HCT116 (cell line): ENCODE data around the gene RNF113B. TPM values are rescaled to one million over a fixed set of nuclear protein-coding genes. Genes with fewer than 3 reads are reported as not detected.

Experiments
- ATAC-seq: fragments of 200-7000 bp; cut with Tn5 transposase; 2 replicates; pipeline ENCODE4 v1.9.1; 2020; ENCODE audit warnings: mild to moderate bottlenecking, moderate library complexity
- BruUV-seq: library from RNA; stranded (reverse); fragments of 400-500 nt; replicated peaks from 2 replicates; lab custom pipeline; 2021; lab: Mats Ljungman, UMichigan
- CTCF ChIA-PET: fragments of 300-600 bp; sonication (Branson Sonifier 250); formaldehyde crosslinking; loops from one replicate; lab custom pipeline; 2021; ENCODE audit warnings: antibody characterized with exemption; lab: Charles Lee
- POLR2A ChIA-PET: fragments of 300-600, 350-600 bp; sonication (Branson Sonifier 250); formaldehyde crosslinking; loops from one replicate; lab custom pipeline; 2021; ENCODE audit warnings: antibody characterized with exemption; lab: Charles Lee
- RAD21 ChIA-PET, 2 experiments: fragments of 300-600 bp; sonication (Branson Sonifier 250); formaldehyde crosslinking; loops; one replicate each; lab custom pipeline; 2023; ENCODE audit warnings: low total read pairs in 2 of 2; ENCODE audit not compliant: uncharacterized antibody in 2 of 2, unreplicated experiment in 2 of 2, low non-redundant PET in 1 of 2; lab: Charles Lee
- DNase-seq: peaks from one replicate; pipeline ENCODE4 v3.0.0-alpha.2; 2010; ENCODE audit warnings: low read depth, low spot score
- H2AFZ ChIP-seq: fragments of 200-600 bp; shearing (Covaris generic), sonication (generic); 2 replicates; pipeline ENCODE4 v1.6.1; 2017; ENCODE audit warnings: low read depth, mixed run types, mixed read lengths, antibody characterized with exemption, low read length; ENCODE audit not compliant: poor library complexity, severe bottlenecking
- H3K27ac ChIP-seq: 2 replicates; pipeline ENCODE4 v1.5.1; 2012; ENCODE audit warnings: low read depth, low read length
- H3K27me3 ChIP-seq: fragments of 200-600 bp; sonication (generic); 2 replicates; pipeline ENCODE4 v1.6.1; 2016; ENCODE audit warnings: mixed run types, low read length, mixed read lengths; ENCODE audit not compliant: insufficient read depth
- H3K36me3 ChIP-seq, 2 experiments: fragments of 200-500 bp in 1 of 2; fragments of 200-600 bp in 1 of 2; sonication (Bioruptor generic) in 1 of 2; sonication (generic) in 1 of 2; 2 replicates each; pipeline versions ENCODE4 v1.5.1 to v1.6.1; 2014 to 2016; ENCODE audit warnings: low read length in 2 of 2, inconsistent platforms in 1 of 2, mixed read lengths in 1 of 2, mixed run types in 1 of 2; ENCODE audit not compliant: insufficient read depth in 2 of 2, control insufficient read depth in 1 of 2
- H3K4me1 ChIP-seq, 2 experiments: fragments of 200-600 bp in 1 of 2; sonication (generic) in 1 of 2; 2 replicates each; pipeline versions ENCODE4 v1.5.1 to v1.6.1; 2012 to 2017; ENCODE audit warnings: low read length in 2 of 2, inconsistent platforms in 1 of 2, mild to moderate bottlenecking in 1 of 2, mixed read lengths in 1 of 2, mixed run types in 1 of 2, moderate library complexity in 1 of 2; ENCODE audit not compliant: insufficient read depth in 2 of 2, control insufficient read depth in 1 of 2
- H3K4me2 ChIP-seq: fragments of 200-600 bp; sonication (generic); 2 replicates; pipeline ENCODE4 v1.6.1; 2017; ENCODE audit warnings: mixed run types, low read length, mixed read lengths
- H3K4me3 ChIP-seq, 2 experiments: fragments of 200-600 bp in 1 of 2; sonication (generic) in 1 of 2; replicated peaks in 1 of 2; 2 replicates each; pipeline ENCODE4 v1.5.1; 2011 to 2016; ENCODE audit warnings: low read length in 2 of 2, control low read depth in 1 of 2, low read depth in 1 of 2, mild to moderate bottlenecking in 1 of 2, mixed read lengths in 1 of 2, mixed run types in 1 of 2
- H3K79me2 ChIP-seq: fragments of 200-600 bp; sonication (generic); 2 replicates; pipeline ENCODE4 v1.6.1; 2017; ENCODE audit warnings: mild to moderate bottlenecking, mixed run types, low read length, moderate library complexity, mixed read lengths; ENCODE audit not compliant: insufficient read depth
- H3K9ac ChIP-seq: fragments of 200-600 bp; sonication (generic); 2 replicates; pipeline ENCODE4 v1.6.1; 2016; ENCODE audit warnings: low read length, mixed read lengths
- H3K9me2 ChIP-seq: fragments of 200-600 bp; sonication (generic), shearing (Covaris generic); 2 replicates; pipeline ENCODE4 v1.6.1; 2017; ENCODE audit warnings: mixed run types, mild to moderate bottlenecking, moderate library complexity; ENCODE audit not compliant: insufficient read depth
- H3K9me3 ChIP-seq, 2 experiments: fragments of 200-500 bp in 1 of 2; fragments of 200-600 bp in 1 of 2; sonication (Bioruptor generic) in 1 of 2; sonication (generic) in 1 of 2; 2 replicates each; pipeline ENCODE4 v1.6.1; 2014 to 2017; ENCODE audit warnings: low read length in 2 of 2, mixed read lengths in 2 of 2, inconsistent platforms in 1 of 2, low read depth in 1 of 2, mild to moderate bottlenecking in 1 of 2, mixed run types in 1 of 2, moderate library complexity in 1 of 2; ENCODE audit not compliant: control insufficient read depth in 1 of 2, insufficient read depth in 1 of 2
- H4K20me1 ChIP-seq: fragments of 200-600 bp; sonication (generic), shearing (Covaris generic); 2 replicates; pipeline ENCODE4 v1.6.1; 2017; ENCODE audit warnings: mixed run types, mild to moderate bottlenecking, moderate library complexity; ENCODE audit not compliant: insufficient read depth
- ATF3 ChIP-seq: IDR thresholded peaks from 2 replicates; pipeline ENCODE4 v1.6.1; 2012
- EGR1 ChIP-seq: IDR thresholded peaks from 2 replicates; pipeline ENCODE4 v1.6.1; 2012; ENCODE audit warnings: low read depth
- ELF1 ChIP-seq: IDR thresholded peaks from 2 replicates; pipeline ENCODE4 v1.6.1; 2012; ENCODE audit warnings: low read depth, borderline replicate concordance
- JUND ChIP-seq: IDR thresholded peaks from 2 replicates; pipeline ENCODE4 v1.6.1; 2012
- POLR2AphosphoS5 ChIP-seq: IDR thresholded peaks from 2 replicates; pipeline ENCODE4 v1.6.1; 2011; ENCODE audit warnings: mild to moderate bottlenecking, low read depth, low read length, moderate library complexity
- REST ChIP-seq: IDR thresholded peaks from 2 replicates; pipeline ENCODE4 v1.6.1; 2012; ENCODE audit warnings: low read depth
- SIN3A ChIP-seq: IDR thresholded peaks from 2 replicates; pipeline ENCODE4 v1.6.1; 2012; ENCODE audit warnings: low read depth
- SRF ChIP-seq: IDR thresholded peaks from 2 replicates; pipeline ENCODE4 v1.6.1; 2012; ENCODE audit warnings: low read depth
- TCF7L2 ChIP-seq: IDR thresholded peaks from 2 replicates; pipeline ENCODE4 v1.7.0; 2011; ENCODE audit warnings: borderline replicate concordance, inconsistent platforms; ENCODE audit not compliant: insufficient read depth, insufficient read length; ENCODE audit errors: extremely low read depth
- ZFX ChIP-seq: fragments of 450-650 bp; IDR thresholded peaks from 2 replicates; pipeline ENCODE4 v1.6.1; 2017
- ZNF274 ChIP-seq: fragments of 200-500 bp; sonication (Bioruptor generic); IDR thresholded peaks from 2 replicates; pipeline ENCODE4 v1.6.1; 2014; ENCODE audit warnings: mild to moderate bottlenecking, low read depth, low read length, inconsistent platforms
- intact Hi-C: fragments of 100-400 bp; cut with micrococcal nuclease; formaldehyde crosslinking; loops from 2 replicates; pipeline ENCODE4 v1.10.0; 2022
- total RNA-seq: library from RNA; stranded (reverse); gene quantifications from one replicate; pipeline ENCODE4 v1.2.1, GENCODE V29; 2021; ENCODE audit not compliant: unreplicated experiment
- TF ChIP-seq, protein P1 (sequence below), 3 experiments: fragments of 200-600 bp in 1 of 3; sonication (generic) in 1 of 3; IDR thresholded peaks in 2 of 3; conservative IDR thresholded peaks in 1 of 3; 2 replicates each; pipeline ENCODE4 v1.5.1; 2012 to 2017; ENCODE audit warnings: low read depth in 2 of 3, low read length in 2 of 3, antibody characterized with exemption in 1 of 3, borderline replicate concordance in 1 of 3, control low read depth in 1 of 3, mild to moderate bottlenecking in 1 of 3, mixed read lengths in 1 of 3, mixed run types in 1 of 3, moderate library complexity in 1 of 3; ENCODE audit not compliant: insufficient read depth in 1 of 3
- TF ChIP-seq, protein P2 (sequence below): IDR thresholded peaks from 2 replicates; pipeline ENCODE4 v1.6.1; 2012

Gene RNF113B
- total RNA-seq, 1 experiment from 2014 or later: not detected

DNA sequence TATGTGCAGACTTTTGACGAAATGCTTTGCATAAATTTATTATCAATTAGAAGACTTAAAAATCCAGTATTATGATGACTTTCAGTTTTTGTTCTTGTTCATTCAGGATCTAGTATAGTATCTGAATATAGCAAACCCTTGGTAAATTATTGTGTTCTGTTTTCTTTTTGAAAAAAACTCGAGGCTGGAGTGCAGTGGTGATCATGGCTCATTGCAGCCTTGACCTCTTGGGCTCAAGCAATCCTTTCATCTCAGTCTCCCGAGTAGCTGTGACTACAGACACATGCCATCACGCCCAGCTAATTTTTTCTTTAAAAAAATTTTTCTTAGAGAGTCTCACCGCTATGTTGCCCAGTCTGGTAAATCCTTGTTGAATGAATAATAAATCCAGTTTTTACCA, 29.5 kb downstream of the RNF113B start:
- Histone ChIP-seq H3K36me3 (no peaks in the 10 kb centered on the region), H4K20me1 (peaks cover 4% of the 10 kb centered on the region; the same call in 1 of the 2 replicates), H3K4me2 (peak overlapping the region; percentile 82), H3K4me3 (no peak overlapping the region), H3K9me2 (no peaks in the 10 kb centered on the region), H3K27me3 (no peaks in the 10 kb centered on the region), H3K79me2 (peaks cover 24% of the 10 kb centered on the region), H3K9me3 (no peaks in the 10 kb centered on the region), H2AFZ (no peak overlapping the region), H3K9ac (no peak overlapping the region), H3K4me1 (peaks cover 40 to 43% of the 10 kb centered on the region in 2 experiments), H3K27ac (no peak overlapping the region)
- ChIA-PET CTCF (no interaction called here), RAD21 (no interaction called here), POLR2A (no interaction called here)
- intact Hi-C loops: loop anchor here (10.0 kb wide), 1 partner anchor 527 kb away; no protein-coding TSS in a partner anchor
- DNase-seq (no peak), ATAC-seq (no peak)
- BruUV-seq: no TSS peak
- TF ChIP-seq, protein P1, sequence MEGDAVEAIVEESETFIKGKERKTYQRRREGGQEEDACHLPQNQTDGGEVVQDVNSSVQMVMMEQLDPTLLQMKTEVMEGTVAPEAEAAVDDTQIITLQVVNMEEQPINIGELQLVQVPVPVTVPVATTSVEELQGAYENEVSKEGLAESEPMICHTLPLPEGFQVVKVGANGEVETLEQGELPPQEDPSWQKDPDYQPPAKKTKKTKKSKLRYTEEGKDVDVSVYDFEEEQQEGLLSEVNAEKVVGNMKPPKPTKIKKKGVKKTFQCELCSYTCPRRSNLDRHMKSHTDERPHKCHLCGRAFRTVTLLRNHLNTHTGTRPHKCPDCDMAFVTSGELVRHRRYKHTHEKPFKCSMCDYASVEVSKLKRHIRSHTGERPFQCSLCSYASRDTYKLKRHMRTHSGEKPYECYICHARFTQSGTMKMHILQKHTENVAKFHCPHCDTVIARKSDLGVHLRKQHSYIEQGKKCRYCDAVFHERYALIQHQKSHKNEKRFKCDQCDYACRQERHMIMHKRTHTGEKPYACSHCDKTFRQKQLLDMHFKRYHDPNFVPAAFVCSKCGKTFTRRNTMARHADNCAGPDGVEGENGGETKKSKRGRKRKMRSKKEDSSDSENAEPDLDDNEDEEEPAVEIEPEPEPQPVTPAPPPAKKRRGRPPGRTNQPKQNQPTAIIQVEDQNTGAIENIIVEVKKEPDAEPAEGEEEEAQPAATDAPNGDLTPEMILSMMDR (IDR thresholded peaks at IDR 0.05 in 2 of 3, conservative IDR thresholded peaks at IDR 0.05 in 1 of 3; ENCODE audit: borderline replicate concordance in 1 of 3, insufficient read depth in 1 of 3, low read depth in 2 of 3, low read length in 2 of 3): peak in 2 of 3 experiments; percentile 10 to 19; a peak in 1 of 6 replicates
- TF ChIP-seq EGR1: no peak

- Histone ChIP-seq H3K4me2 (peak overlapping the region; percentile 82), H4K20me1 (peaks cover 4% of the 10 kb centered on the region; the same call in 1 of the 2 replicates), H3K4me3 (peak overlapping the region; percentile 51 to 72), H3K79me2 (peaks cover 16% of the 10 kb centered on the region), H3K4me1 (peaks cover 40 to 51% of the 10 kb centered on the region in 2 experiments), H2AFZ (no peak overlapping the region), H3K27ac (no peak overlapping the region), H3K9me3 (no peaks in the 10 kb centered on the region), H3K9me2 (no peaks in the 10 kb centered on the region), H3K36me3 (no peaks in the 10 kb centered on the region), H3K9ac (0 out of 2 replicates have a peak overlapping the region, but pooled peaks have one; percentile 65), H3K27me3 (no peaks in the 10 kb centered on the region)
- no TSS peak for BruUV-seq
- RAD21 ChIA-PET: interaction anchor here in 1 of 2 experiments (0.6 kb wide), 1 partner anchor 283 kb away, joined by 5 read pairs; no protein-coding TSS in a partner anchor
- POLR2A ChIA-PET: no interaction called here
- intact Hi-C loops: loop anchor here (10.0 kb wide), 1 partner anchor 530 kb away; no protein-coding TSS in a partner anchor
- DNase-seq (peak; percentile 8), ATAC-seq (no peak)
- CTCF ChIA-PET: no interaction called here
- TF ChIP-seq ATF3 (no peak), SIN3A (no peak), JUND (no peak), ZFX (no peak), EGR1 (peak; percentile 40; the same call in 1 of the 2 replicates), TCF7L2 (no peak), POLR2AphosphoS5 (no peak), ZNF274 (no peak), ELF1 (no peak), REST (no peak), SRF (no peak)
- TF ChIP-seq, protein P2, sequence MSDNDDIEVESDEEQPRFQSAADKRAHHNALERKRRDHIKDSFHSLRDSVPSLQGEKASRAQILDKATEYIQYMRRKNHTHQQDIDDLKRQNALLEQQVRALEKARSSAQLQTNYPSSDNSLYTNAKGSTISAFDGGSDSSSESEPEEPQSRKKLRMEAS: no peak
These were observed 32.2 kb downstream of the RNF113B start for GRCh38 chr13:98144801-98145350.
